SK-N-SH treated with all-trans-retinoic acid at 6 μM for 48 hours (cell line): Measurements from ENCODE around the gene RASA1.
A peak's percentile ranks its signal among the peaks of the same experiment; 100 is the strongest.
"Not testable (repeated sequence)": the region's sequence is repeated elsewhere in the genome, so short reads cannot be mapped to it uniquely, and the experiment has no call there.

Source experiments
- ATAC-seq: fragments of 200-7000 bp; cut with Tn5 transposase; 3 replicates; pipeline ENCODE4 v1.9.1; 2020; ENCODE audit warnings: mild to moderate bottlenecking, moderate library complexity
- ARNTL ChIP-seq: fragments of 450-650 bp; formaldehyde crosslinking; IDR thresholded peaks from 2 replicates; pipeline ENCODE4 v1.5.0; 2020; ENCODE audit warnings: low read depth, mild to moderate bottlenecking, moderate library complexity, borderline replicate concordance
- ESRRG ChIP-seq: fragments of 250-450 bp; sonication (Bioruptor Pico); IDR thresholded peaks from 2 replicates; pipeline ENCODE4 v1.6.1; 2021; ENCODE audit warnings: mild to moderate bottlenecking
- ISL1 ChIP-seq: fragments of 250-450 bp; sonication (Bioruptor Pico); IDR thresholded peaks from 2 replicates; pipeline ENCODE4 v2.1.2; 2022; ENCODE audit warnings: mild to moderate bottlenecking, moderate library complexity
- PPARA ChIP-seq: fragments of 250-450 bp; sonication (Bioruptor Pico); IDR thresholded peaks from 2 replicates; pipeline ENCODE4 v1.5.0; 2020; ENCODE audit warnings: mild to moderate bottlenecking, borderline replicate concordance
- RARB ChIP-seq: fragments of 250-450 bp; sonication (Bioruptor Pico); IDR thresholded peaks from 2 replicates; pipeline ENCODE4 v1.8.0; 2021; ENCODE audit warnings: mild to moderate bottlenecking, moderate library complexity
- TCF4 ChIP-seq: fragments of 250-450 bp; sonication (Bioruptor Pico); IDR thresholded peaks from 2 replicates; pipeline ENCODE4 v1.8.0; 2021; ENCODE audit warnings: mild to moderate bottlenecking, moderate library complexity, borderline replicate concordance
- TOX ChIP-seq: fragments of 250-450 bp; sonication (Bioruptor Pico); IDR thresholded peaks from 2 replicates; pipeline ENCODE4 v1.8.0; 2021; ENCODE audit warnings: mild to moderate bottlenecking, moderate library complexity, borderline replicate concordance
- ZC3H10 ChIP-seq: fragments of 250-450 bp; sonication (Bioruptor Pico); IDR thresholded peaks from 2 replicates; pipeline ENCODE4 v1.5.1; 2021; ENCODE audit warnings: mild to moderate bottlenecking, moderate library complexity
- ZFP30 ChIP-seq: fragments of 450-650 bp; formaldehyde crosslinking; IDR thresholded peaks from 2 replicates; pipeline ENCODE4 v1.5.0; 2022; ENCODE audit warnings: mild to moderate bottlenecking, moderate library complexity
- ZNF565 ChIP-seq: fragments of 450-650 bp; formaldehyde crosslinking; conservative IDR thresholded peaks from 2 replicates; pipeline ENCODE4 v1.5.0; 2020; ENCODE audit warnings: low read depth, mild to moderate bottlenecking, moderate library complexity
- ZNF70 ChIP-seq: fragments of 450-650 bp; formaldehyde crosslinking; IDR thresholded peaks from 2 replicates; pipeline ENCODE4 v1.5.0; 2020; ENCODE audit warnings: mild to moderate bottlenecking, moderate library complexity
- ZNF8 ChIP-seq: fragments of 450-650 bp; formaldehyde crosslinking; IDR thresholded peaks from 2 replicates; pipeline ENCODE4 v1.5.0; 2020; ENCODE audit warnings: mild to moderate bottlenecking, moderate library complexity
- TF ChIP-seq, protein P1 (sequence below): fragments of 250-450 bp; sonication (Bioruptor Pico); IDR thresholded peaks from 2 replicates; pipeline ENCODE4 v1.8.0; 2021; ENCODE audit warnings: low read depth, mild to moderate bottlenecking, moderate library complexity, borderline replicate concordance
- TF ChIP-seq, protein P2 (sequence below): fragments of 250-450 bp; sonication (Bioruptor Pico); IDR thresholded peaks from 2 replicates; pipeline ENCODE4 v1.5.0; 2020; ENCODE audit warnings: mild to moderate bottlenecking, moderate library complexity
- TF ChIP-seq, protein P3 (sequence below): fragments of 250-450 bp; sonication (Bioruptor Pico); IDR thresholded peaks from 2 replicates; pipeline ENCODE4 v1.5.1; 2021; ENCODE audit warnings: mild to moderate bottlenecking, moderate library complexity
- TF ChIP-seq, protein P4 (sequence below): fragments of 250-450 bp; sonication (Bioruptor Pico); IDR thresholded peaks from 2 replicates; pipeline ENCODE4 v1.8.0; 2020; ENCODE audit warnings: mild to moderate bottlenecking, moderate library complexity, borderline replicate concordance
- TF ChIP-seq, protein P5 (sequence below): fragments of 250-450 bp; sonication (Bioruptor Pico); IDR thresholded peaks from 2 replicates; pipeline ENCODE4 v1.5.1; 2020; ENCODE audit warnings: low read depth, mild to moderate bottlenecking, moderate library complexity

RASA1 gene

DNA sequence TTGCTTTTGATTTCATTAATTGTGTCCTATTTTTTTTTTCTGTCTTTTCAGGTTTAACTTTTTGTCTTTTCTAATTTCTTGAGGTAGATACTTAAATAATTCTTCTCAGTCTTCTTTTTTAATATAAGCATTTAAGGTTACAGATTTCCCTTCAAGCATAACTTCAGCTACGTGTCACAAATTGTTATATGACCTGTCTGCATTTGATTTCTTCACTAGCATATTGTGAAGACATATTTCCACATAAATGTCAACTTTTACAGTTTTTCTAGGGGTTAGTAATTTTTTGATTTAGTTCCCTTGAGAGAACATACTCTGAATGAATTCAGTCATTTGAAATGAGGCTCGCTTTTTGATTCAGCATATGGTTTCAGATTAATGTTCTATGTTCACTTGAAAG lies 35.6 kb downstream of the RASA1 start:
- ATAC-seq, result no peak
- TF ChIP-seq ISL1 (CRISPR knock-in tag), result no peak
- TF ChIP-seq, protein P1, sequence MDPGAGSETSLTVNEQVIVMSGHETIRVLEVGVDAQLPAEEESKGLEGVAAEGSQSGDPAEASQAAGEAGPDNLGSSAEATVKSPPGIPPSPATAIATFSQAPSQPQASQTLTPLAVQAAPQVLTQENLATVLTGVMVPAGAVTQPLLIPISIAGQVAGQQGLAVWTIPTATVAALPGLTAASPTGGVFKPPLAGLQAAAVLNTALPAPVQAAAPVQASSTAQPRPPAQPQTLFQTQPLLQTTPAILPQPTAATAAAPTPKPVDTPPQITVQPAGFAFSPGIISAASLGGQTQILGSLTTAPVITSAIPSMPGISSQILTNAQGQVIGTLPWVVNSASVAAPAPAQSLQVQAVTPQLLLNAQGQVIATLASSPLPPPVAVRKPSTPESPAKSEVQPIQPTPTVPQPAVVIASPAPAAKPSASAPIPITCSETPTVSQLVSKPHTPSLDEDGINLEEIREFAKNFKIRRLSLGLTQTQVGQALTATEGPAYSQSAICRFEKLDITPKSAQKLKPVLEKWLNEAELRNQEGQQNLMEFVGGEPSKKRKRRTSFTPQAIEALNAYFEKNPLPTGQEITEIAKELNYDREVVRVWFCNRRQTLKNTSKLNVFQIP (CRISPR knock-in tag), result no peak
- TF ChIP-seq ZNF565, result no peak
- TF ChIP-seq TOX (CRISPR knock-in tag), result no peak
- TF ChIP-seq, protein P2, sequence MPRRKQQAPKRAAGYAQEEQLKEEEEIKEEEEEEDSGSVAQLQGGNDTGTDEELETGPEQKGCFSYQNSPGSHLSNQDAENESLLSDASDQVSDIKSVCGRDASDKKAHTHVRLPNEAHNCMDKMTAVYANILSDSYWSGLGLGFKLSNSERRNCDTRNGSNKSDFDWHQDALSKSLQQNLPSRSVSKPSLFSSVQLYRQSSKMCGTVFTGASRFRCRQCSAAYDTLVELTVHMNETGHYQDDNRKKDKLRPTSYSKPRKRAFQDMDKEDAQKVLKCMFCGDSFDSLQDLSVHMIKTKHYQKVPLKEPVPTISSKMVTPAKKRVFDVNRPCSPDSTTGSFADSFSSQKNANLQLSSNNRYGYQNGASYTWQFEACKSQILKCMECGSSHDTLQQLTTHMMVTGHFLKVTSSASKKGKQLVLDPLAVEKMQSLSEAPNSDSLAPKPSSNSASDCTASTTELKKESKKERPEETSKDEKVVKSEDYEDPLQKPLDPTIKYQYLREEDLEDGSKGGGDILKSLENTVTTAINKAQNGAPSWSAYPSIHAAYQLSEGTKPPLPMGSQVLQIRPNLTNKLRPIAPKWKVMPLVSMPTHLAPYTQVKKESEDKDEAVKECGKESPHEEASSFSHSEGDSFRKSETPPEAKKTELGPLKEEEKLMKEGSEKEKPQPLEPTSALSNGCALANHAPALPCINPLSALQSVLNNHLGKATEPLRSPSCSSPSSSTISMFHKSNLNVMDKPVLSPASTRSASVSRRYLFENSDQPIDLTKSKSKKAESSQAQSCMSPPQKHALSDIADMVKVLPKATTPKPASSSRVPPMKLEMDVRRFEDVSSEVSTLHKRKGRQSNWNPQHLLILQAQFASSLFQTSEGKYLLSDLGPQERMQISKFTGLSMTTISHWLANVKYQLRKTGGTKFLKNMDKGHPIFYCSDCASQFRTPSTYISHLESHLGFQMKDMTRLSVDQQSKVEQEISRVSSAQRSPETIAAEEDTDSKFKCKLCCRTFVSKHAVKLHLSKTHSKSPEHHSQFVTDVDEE (CRISPR knock-in tag), result no peak
- TF ChIP-seq ESRRG, result no peak
- TF ChIP-seq ZFP30, result no peak
- no peak for TF ChIP-seq TCF4 (CRISPR knock-in tag)
- TF ChIP-seq, protein P3, sequence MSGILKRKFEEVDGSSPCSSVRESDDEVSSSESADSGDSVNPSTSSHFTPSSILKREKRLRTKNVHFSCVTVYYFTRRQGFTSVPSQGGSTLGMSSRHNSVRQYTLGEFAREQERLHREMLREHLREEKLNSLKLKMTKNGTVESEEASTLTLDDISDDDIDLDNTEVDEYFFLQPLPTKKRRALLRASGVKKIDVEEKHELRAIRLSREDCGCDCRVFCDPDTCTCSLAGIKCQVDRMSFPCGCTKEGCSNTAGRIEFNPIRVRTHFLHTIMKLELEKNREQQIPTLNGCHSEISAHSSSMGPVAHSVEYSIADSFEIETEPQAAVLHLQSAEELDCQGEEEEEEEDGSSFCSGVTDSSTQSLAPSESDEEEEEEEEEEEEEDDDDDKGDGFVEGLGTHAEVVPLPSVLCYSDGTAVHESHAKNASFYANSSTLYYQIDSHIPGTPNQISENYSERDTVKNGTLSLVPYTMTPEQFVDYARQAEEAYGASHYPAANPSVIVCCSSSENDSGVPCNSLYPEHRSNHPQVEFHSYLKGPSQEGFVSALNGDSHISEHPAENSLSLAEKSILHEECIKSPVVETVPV (CRISPR knock-in tag), result no peak
- TF ChIP-seq ZNF8 (CRISPR knock-in tag), result no peak
- no peak for TF ChIP-seq ZC3H10
- TF ChIP-seq ZNF70, result no peak
- TF ChIP-seq, protein P4, sequence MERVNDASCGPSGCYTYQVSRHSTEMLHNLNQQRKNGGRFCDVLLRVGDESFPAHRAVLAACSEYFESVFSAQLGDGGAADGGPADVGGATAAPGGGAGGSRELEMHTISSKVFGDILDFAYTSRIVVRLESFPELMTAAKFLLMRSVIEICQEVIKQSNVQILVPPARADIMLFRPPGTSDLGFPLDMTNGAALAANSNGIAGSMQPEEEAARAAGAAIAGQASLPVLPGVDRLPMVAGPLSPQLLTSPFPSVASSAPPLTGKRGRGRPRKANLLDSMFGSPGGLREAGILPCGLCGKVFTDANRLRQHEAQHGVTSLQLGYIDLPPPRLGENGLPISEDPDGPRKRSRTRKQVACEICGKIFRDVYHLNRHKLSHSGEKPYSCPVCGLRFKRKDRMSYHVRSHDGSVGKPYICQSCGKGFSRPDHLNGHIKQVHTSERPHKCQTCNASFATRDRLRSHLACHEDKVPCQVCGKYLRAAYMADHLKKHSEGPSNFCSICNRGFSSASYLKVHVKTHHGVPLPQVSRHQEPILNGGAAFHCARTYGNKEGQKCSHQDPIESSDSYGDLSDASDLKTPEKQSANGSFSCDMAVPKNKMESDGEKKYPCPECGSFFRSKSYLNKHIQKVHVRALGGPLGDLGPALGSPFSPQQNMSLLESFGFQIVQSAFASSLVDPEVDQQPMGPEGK (CRISPR knock-in tag), result no peak
- no peak for TF ChIP-seq PPARA (CRISPR knock-in tag)
- TF ChIP-seq, protein P5, sequence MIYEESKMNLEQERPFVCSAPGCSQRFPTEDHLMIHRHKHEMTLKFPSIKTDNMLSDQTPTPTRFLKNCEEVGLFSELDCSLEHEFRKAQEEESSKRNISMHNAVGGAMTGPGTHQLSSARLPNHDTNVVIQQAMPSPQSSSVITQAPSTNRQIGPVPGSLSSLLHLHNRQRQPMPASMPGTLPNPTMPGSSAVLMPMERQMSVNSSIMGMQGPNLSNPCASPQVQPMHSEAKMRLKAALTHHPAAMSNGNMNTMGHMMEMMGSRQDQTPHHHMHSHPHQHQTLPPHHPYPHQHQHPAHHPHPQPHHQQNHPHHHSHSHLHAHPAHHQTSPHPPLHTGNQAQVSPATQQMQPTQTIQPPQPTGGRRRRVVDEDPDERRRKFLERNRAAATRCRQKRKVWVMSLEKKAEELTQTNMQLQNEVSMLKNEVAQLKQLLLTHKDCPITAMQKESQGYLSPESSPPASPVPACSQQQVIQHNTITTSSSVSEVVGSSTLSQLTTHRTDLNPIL (CRISPR knock-in tag), result no peak
- no peak for TF ChIP-seq RARB (CRISPR knock-in tag)
- TF ChIP-seq, all 23 proteins: peak for 0

DNA sequence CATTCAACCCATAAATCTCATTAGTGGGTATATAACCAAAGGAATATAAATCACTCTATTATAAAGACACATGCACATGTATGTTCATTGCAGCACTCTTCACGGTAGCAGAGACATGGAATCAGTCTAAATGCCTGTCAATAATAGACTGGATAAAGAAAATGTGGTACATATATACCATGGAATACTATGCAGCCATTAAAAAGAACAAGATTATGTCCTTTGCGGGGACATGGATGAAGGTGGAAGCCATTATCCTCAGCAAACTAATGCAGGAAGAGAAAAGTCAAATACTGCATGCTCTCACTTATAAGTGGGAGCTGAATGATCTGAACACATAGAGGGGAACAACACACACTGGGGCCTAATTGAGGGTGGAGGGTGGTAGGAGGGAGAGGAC lies 38.4 kb downstream of the RASA1 start:
- TF ChIP-seq ZNF8 (CRISPR knock-in tag), result peak; percentile 74
- ATAC-seq, result not testable (repeated sequence)

DNA sequence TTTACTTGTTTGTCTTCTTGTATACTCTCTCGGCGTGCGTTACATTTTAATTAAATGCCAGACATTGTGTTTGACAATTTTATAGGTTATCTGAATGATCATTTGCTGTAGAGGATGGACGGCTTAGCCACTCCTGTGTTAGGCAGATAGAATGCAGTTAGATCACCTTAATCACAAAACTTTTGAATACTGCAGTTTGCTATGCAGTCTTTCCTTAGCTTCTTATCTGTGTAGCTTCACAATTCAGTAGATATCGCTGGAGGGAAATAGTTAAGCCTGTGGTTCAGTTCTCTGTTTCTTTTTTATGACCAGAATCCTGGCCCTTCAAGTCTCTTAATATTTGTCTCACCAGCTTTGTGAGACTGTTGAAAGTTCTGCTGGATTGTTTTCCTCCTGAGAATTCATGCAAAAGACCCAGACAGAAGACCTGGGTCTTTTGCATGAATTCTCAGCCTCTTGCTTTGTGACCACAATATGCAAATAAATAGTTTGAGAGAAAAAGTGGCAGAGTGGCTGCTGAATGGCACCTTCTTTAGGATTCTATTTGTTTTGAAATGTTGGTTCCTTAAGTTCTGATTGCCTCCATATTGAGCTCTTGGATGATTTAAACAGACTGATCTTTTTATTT lies 40.2 kb downstream of the RASA1 start:
- ATAC-seq, result no peak

More for the DNA sequence above, 40.2 kb downstream of the RASA1 start:
- TF ChIP-seq, protein P4 (CRISPR knock-in tag), result no peak
- no peak for TF ChIP-seq ZNF70
- no peak for TF ChIP-seq ESRRG
- TF ChIP-seq, protein P5 (CRISPR knock-in tag), result no peak
- TF ChIP-seq, protein P3 (CRISPR knock-in tag), result no peak
- TF ChIP-seq ARNTL, result no peak
- TF ChIP-seq, protein P2 (CRISPR knock-in tag), result no peak
